Fibroblast of skin of abdomen (primary cell): ENCODE measurements around the gene PAPOLG.
"Not testable (repeated sequence)": the region's sequence is repeated elsewhere in the genome, so short reads cannot be mapped to it uniquely, and the experiment has no call there.

Experiments used
- DNase-seq: peaks from one replicate; pipeline ENCODE4 v3.0.0-alpha.2; 2013

PAPOLG gene

DNA sequence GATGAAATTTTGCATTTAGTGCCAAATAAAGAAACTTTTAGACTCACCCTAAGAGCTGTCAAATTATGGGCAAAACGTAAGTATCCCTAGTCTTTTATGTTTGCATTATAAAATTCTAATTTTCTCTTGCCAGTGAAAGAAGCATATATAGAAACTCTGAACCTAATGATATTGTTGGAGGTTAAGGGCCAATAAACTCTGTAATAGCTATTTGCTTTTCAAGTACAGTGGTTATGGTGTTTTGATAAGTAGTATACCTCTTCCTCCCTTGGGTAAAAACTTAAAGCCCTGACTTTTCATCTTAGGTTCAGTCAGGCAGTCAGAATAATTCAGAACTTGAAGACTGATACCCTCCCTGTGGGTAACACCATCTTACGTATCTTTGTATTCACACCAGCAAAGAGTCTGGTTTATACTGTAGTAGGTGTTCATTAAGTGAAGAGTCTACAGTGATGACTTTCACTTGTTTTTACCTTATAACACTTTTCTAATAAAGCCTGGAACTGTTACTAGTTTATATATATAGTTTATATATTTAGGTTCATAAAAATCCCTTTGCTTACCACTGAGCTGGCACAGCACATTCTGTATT, 19.1 kb downstream of the PAPOLG start:
- DNase-seq = no peak

- DNase-seq = no peak
These were observed 22.3 kb downstream of the PAPOLG start for GRCh38 chr2:60778352-60778751.

DNA sequence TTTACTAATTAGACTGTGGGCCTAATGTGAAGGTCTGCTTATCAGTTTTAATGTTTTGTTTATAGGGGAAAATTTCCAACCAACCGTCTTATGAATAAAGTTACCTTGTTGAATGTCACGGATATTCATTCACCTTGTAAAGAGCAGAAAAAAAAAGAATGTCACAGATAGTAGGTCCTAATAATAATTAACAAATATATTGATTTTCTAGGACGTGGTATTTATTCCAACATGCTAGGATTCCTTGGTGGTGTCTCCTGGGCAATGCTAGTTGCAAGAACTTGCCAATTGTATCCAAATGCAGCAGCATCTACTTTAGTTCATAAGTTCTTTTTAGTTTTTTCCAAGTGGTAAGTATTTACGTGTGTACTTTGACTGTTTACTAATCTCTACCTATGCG, 23.4 kb downstream of the PAPOLG start:
- no peak for DNase-seq

DNA sequence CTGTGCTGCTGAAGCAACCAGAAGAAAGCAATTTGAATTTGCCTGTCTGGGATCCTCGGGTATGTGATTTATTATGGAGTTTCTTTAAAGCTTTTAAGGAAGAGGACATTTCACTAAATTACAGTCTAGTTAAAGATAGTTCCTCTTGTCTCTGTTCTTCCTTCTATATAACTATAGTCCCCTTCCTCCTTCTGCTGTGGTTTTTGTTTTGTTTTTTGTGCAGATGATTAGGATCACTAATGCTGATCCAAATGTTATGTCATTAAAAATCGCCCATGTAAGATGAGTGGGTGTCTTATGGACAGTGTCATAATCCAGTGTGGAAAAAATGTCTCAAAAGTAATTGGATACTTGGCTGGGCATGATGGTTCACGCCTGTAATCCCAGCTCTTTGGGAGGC, 24.7 kb downstream of the PAPOLG start:
- DNase-seq = no peak

- no peak for DNase-seq
These were observed 37.1 kb downstream of the PAPOLG start for GRCh38 chr2:60793169-60793568.

- DNase-seq = peak; percentile 13
These were observed 38.3 kb downstream of the PAPOLG start for GRCh38 chr2:60794271-60794863.

GRCh38 chr2:60796573-60797509, 40.8 kb downstream of the PAPOLG start:
- no peak for DNase-seq

GRCh38 chr2:60804473-60804872, 48.4 kb downstream of the PAPOLG start:
- no peak for DNase-seq

- no peak for DNase-seq
These were observed 50.5 kb downstream of the PAPOLG start for GRCh38 chr2:60806595-60806987.

DNA sequence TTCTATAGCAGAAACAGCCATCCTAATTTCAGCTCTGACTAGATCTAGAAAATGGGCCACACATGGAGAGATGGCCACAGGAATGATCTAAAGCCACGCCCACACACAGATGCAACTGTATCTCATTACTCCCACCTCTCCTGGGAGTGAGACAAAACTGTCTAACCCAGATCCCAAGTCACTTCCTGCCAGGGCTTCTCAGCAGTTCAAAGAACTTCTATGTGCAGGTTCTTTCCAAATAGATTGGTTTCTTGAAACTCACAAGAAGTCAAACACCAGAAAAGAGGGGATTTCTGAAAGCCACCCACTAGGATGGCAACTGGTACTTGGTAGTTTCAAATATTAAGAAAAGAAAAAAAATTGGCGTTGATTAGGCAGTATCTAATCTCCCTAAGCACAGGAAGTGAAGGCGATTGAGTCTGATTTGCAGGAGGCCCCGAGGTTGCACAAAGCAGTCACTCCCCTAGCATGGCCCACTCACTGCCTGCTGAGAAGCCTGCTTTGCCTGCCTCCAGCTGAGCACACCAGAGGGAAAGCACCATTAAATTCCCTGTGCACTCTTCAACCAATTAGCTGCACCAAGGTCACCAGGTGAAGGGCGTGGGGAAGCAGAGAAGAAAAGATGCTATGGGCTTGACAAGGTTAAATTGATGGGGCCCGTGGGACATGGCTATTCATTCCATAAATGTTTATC, 51.1 kb downstream of the PAPOLG start:
- peak; percentile 87 for DNase-seq

- DNase-seq = no peak
These were observed 52.3 kb downstream of the PAPOLG start for GRCh38 chr2:60808330-60808801.

- DNase-seq = no peak
These were observed 55.7 kb downstream of the PAPOLG start for GRCh38 chr2:60811491-60812375.

DNA sequence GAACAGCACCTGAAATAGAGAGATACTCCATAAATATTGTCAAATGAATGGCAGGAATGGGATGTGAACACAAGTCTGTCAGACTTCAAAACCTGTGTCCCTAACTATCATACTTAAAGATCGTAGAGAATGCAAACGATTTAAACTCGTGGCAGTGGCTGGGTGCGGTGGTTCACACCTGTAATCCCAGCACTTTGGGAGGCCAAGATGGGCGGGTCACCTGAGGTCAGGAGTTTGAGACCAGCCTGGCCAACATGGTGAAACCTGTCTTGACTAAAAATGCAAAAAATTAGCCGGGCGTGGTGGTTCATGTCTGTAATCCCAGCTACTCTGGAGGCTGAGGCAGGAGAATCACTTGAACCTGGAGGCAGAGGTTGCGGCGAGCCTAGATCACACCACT, 61.1 kb downstream of the PAPOLG start:
- DNase-seq = not testable (repeated sequence)

DNA sequence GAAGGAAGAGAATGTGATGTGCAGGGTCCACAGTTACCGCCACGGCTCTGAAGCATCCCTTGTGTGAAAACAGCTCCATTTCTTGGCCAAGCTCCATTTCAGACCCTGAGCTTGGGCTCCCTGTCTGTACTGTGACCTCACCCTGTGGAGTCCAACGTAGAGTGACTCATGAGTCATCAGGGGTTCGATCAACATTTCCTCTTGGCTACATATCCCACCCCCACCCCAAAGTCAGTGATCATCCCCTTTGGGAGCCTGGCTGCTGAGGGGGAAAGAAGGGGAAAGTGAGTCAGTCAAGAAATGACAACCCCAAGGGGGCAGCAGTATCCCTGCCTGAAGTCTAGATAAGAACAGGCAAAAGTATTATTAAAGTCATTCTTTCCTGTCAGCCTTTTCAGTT, 62.2 kb downstream of the PAPOLG start:
- no peak for DNase-seq

GRCh38 chr2:60819155-60819862, 63.2 kb downstream of the PAPOLG start:
- DNase-seq = no peak

DNA sequence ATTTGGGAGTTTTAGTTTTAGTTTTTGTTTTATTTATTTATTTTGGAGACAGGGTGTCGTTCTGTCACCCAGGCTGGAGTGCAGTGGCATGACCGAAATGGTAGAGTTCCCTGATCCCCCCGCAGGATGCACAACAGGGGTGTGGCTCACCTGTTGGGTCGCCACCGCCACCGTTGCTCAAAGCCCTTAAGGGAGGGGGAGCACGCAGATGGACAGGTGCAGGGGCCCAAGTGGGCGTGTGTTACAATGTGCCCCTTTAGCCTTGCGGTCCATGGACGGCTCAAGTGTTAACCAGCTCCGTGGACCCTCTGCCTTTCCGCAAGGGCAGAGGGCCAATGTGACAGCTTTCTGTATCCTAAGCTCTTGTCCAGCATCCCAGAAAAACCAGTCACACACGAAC, 63.9 kb downstream of the PAPOLG start:
- no peak for DNase-seq

DNA sequence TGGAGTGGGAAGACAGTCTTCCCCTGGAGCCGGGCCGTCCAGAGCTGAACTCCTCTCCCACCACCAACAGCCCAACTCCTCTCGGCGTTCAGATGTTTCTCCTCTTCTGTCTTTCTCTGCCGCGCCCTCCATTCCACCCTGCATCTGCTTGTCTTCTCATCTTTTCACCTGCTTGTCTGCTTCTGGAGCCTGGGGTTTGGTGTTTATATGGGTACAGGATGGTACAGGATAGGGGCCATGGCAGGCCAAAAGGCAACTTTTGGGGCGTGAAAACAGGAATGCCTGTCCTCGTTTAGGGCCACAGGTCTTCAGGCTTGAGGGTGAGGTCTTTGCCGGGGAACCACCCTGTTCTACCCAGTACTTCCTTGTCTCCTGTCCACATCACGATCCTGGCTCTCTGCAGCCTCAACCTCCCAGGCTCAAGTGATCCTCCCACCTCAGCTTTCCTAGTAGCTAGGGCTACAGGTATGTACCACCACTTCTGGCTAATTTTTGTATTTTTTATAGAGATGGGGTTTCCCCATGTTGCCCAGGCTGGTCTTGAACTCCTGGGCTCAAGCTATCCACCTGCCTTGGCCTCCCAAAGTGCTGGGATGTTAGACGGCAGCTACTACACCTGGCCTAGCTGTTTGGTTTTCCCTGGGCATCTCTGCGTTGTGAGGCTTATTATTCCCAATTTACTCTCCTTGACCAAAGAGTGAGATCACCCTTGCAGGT, 64.5 kb downstream of the PAPOLG start:
- DNase-seq = no peak

- no peak for DNase-seq
These were observed 65.0 kb downstream of the PAPOLG start for GRCh38 chr2:60821133-60821469.

GRCh38 chr2:60821587-60822302, 65.7 kb downstream of the PAPOLG start:
- DNase-seq = no peak

DNA sequence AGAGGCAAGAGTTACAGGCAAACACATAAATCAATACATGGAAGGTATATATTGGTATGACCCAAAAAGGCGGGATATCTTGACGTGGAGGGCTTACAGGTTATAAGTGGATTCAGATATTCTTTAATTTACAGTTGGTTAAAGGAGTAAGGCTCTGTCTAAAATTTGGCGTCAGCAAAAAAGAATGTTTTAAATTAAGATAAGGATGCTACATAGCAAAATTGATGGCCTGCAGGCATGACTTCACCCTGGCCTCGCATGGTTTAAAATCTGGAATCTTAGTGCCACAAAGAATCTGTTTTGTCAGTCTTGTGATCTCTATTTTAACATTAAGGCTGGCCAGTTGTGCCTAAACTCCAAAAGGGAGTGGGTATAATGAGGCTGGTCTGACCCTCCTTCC, 66.9 kb downstream of the PAPOLG start:
- no peak for DNase-seq
